Thyroid gland (tissue), 4 donors: ENCODE results near the gene NFATC2. TPM values are rescaled to one million over a fixed set of nuclear protein-coding genes. Genes with fewer than 3 reads are reported as not detected.

Source experiments
- DNase-seq, 2 donors: peaks; one replicate each; pipeline ENCODE4 v3.0.0-alpha.2; 2019
- H3K27ac ChIP-seq, 3 donors: fragments of 200-600 bp; sonication (generic); 1 replicate in 2 of 3; 2 replicates in 1 of 3; pipeline ENCODE4 v1.5.1; 2016 to 2019; ENCODE audit warnings: mild to moderate bottlenecking in 1 of 3, moderate library complexity in 1 of 3
- H3K27me3 ChIP-seq: fragments of 200-600 bp; sonication (generic); one replicate; pipeline ENCODE4 v1.5.1; 2019
- H3K36me3 ChIP-seq, 2 donors: fragments of 200-600 bp; sonication (generic); one replicate each; pipeline ENCODE4 v1.5.1; 2016 to 2019
- H3K4me1 ChIP-seq, 2 donors: fragments of 200-600 bp; sonication (generic); one replicate each; pipeline ENCODE4 v1.5.1; 2017 to 2019
- H3K4me3 ChIP-seq, 3 donors: fragments of 200-600 bp; sonication (generic); replicated peaks in 1 of 3; 1 replicate in 2 of 3; 2 replicates in 1 of 3; pipeline ENCODE4 v1.5.1; 2016; ENCODE audit warnings: mild to moderate bottlenecking in 1 of 3
- H3K9me3 ChIP-seq: fragments of 200-600 bp; sonication (generic); one replicate; pipeline ENCODE4 v1.5.1; 2017
- POLR2A ChIP-seq, 2 donors: fragments of 450-650 bp; IDR thresholded peaks; one replicate each; pipeline ENCODE4 v1.6.1; 2017; ENCODE audit warnings: antibody characterized with exemption in 2 of 2, mild to moderate bottlenecking in 2 of 2, moderate library complexity in 1 of 2
- WGBS, 2 donors: methylation state at CpG; one replicate each; pipeline ENCODE4 v1.1.5; 2017; 5-methylcytosine and 5-hydroxymethylcytosine counted together
- intact Hi-C: fragments of 100-400 bp; cut with DNase I; formaldehyde crosslinking; loops from one replicate; pipeline ENCODE4 v1.15.1; 2023
- total RNA-seq, 4 donors: library from RNA; depleted of rRNA; stranded (reverse); fragments of >200 nt; gene quantifications; one replicate each; pipeline ENCODE4 v1.2.3, GENCODE V29; 2016
- TF ChIP-seq, protein P1 (sequence below), 6 experiments: fragments of 200-600 bp in 3 of 6; fragments of 450-650 bp in 3 of 6; sonication (generic) in 3 of 6; IDR thresholded peaks; one replicate each; pipeline ENCODE4 v1.5.1; 2016 to 2019; ENCODE audit warnings: antibody characterized with exemption in 6 of 6, mild to moderate bottlenecking in 2 of 6, inconsistent platforms in 1 of 6, moderate library complexity in 1 of 6

NFATC2 gene
- total RNA-seq, 4 donors from 2014 or later, result 7.5 to 12.6 (median 8.5) TPM

DNA sequence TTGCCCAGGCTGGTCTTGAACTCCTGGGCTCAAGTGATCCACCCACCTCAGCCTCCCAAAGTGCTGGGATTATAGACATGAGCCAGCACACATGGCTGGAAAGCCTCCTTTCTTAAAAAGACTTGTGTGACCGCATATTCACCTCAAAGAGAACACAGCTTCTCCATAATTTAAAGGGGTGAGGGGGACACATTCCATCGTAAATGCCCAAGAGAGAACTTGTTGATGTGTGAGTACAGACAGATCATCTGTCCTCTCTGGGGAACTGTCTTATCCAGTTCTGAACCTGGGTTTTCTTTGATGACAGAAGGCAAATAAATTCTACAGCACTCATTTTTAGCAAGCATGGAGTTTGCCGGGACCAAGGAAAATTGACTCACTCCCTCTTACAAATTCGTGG, 47.2 kb downstream of the NFATC2 start:
- H3K27me3 ChIP-seq, result no peaks in the 10 kb centered on the region
- intact Hi-C loops, result no loop called here
- 87 to 89% methylated on average over 4 of the region's 4 CpGs for WGBS, 2 donors
- no peak for TF ChIP-seq POLR2A (IDR thresholded peaks at IDR 0.05)
- TF ChIP-seq, protein P1, sequence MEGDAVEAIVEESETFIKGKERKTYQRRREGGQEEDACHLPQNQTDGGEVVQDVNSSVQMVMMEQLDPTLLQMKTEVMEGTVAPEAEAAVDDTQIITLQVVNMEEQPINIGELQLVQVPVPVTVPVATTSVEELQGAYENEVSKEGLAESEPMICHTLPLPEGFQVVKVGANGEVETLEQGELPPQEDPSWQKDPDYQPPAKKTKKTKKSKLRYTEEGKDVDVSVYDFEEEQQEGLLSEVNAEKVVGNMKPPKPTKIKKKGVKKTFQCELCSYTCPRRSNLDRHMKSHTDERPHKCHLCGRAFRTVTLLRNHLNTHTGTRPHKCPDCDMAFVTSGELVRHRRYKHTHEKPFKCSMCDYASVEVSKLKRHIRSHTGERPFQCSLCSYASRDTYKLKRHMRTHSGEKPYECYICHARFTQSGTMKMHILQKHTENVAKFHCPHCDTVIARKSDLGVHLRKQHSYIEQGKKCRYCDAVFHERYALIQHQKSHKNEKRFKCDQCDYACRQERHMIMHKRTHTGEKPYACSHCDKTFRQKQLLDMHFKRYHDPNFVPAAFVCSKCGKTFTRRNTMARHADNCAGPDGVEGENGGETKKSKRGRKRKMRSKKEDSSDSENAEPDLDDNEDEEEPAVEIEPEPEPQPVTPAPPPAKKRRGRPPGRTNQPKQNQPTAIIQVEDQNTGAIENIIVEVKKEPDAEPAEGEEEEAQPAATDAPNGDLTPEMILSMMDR (IDR thresholded peaks at IDR 0.05), result no peak
- H3K36me3 ChIP-seq, result no peaks in the 10 kb centered on the region
- no peak for DNase-seq
- H3K27ac ChIP-seq, result no peak overlapping the region
- H3K4me3 ChIP-seq, result no peak overlapping the region
- peaks cover 0 to 27% of the 10 kb centered on the region in 2 donors for H3K4me1 ChIP-seq
- no peaks in the 10 kb centered on the region for H3K9me3 ChIP-seq

DNA sequence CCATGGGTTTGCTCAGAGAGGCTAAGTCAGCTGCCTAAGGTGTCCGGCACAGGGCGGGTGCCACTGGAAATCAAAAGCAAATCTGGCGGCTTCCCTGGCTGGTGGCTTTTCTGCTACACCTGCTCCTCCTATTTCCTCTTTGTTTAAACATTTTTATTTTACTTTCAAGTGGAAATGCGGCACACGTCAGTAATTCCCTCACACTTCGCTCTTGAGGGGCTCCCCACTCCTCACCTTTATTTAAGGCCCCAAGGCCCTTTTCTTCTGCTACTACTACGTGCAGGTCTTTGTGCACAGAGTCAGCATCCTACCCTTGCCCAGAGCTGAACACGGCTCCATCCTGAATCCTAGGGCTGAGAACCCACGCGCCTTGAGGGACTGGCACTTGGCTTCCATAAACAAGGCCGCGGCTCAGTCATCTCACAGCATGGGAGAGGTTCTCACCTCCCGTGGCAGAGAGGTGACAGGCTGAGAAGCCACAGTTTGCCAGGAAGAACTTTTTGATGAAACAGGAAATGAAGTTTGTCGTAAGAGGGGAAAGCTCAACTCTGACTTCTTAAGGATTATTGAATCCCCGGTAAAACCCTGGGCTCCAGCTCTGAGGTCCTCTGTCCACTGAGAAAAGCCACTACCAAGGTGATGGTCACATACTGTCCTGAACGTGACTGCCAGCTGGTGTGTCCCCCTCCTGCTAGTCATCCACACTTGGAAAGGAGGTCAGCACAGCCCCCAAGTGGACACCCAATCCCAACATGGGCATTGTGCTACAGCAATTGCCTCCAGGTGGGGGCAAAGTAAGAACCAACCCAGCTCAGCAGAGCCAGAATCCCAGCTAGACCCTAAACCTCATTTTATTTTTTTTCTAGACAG, 48.0 kb downstream of the NFATC2 start:
- intact Hi-C loops, result no loop called here
- DNase-seq, result no peak
- no peaks in the 10 kb centered on the region for H3K9me3 ChIP-seq
- no peak overlapping the region for H3K27ac ChIP-seq
- 84 to 87% methylated on average over 16 of the region's 16 CpGs for WGBS, 2 donors
- H3K36me3 ChIP-seq, result no peaks in the 10 kb centered on the region
- H3K4me3 ChIP-seq, result no peak overlapping the region
- peaks cover 0 to 27% of the 10 kb centered on the region in 2 donors for H3K4me1 ChIP-seq
- H3K27me3 ChIP-seq, result no peaks in the 10 kb centered on the region
- TF ChIP-seq POLR2A (IDR thresholded peaks at IDR 0.05), result no peak
- TF ChIP-seq, protein P1 (IDR thresholded peaks at IDR 0.05), result no peak

DNA sequence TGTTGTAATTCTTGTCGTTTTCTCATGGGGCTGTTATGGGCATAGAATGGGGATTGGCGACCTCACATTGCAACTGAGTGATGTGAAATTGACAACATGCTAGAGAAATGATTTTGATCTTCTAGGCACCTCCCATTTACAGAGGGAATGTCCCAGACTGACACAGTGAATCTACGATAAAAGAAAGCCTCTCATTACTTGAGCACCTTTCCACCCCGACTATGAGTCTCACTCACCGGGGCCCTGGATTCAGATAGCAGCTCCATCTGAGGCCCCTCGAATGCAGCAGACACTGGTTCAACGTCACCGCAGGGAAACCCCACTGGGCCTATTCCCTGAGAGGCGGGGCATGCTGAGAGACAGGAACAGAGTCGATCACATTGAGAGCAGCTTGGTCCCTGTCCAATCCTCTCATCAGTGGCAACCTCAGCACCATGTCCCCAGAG, 49.1 kb downstream of the NFATC2 start:
- Histone ChIP-seq H3K36me3 (no peaks in the 10 kb centered on the region), H3K4me1 (peaks cover 0 to 27% of the 10 kb centered on the region in 2 donors), H3K27ac (no peak overlapping the region), H3K9me3 (no peaks in the 10 kb centered on the region), H3K27me3 (no peaks in the 10 kb centered on the region), H3K4me3 (no peak overlapping the region)
- no peak for DNase-seq
- 75 to 87% methylated on average over 10 of the region's 10 CpGs for WGBS, 2 donors
- intact Hi-C loops, result no loop called here
- TF ChIP-seq, protein P1 (IDR thresholded peaks at IDR 0.05), result no peak
- TF ChIP-seq POLR2A (IDR thresholded peaks at IDR 0.05), result no peak

DNA sequence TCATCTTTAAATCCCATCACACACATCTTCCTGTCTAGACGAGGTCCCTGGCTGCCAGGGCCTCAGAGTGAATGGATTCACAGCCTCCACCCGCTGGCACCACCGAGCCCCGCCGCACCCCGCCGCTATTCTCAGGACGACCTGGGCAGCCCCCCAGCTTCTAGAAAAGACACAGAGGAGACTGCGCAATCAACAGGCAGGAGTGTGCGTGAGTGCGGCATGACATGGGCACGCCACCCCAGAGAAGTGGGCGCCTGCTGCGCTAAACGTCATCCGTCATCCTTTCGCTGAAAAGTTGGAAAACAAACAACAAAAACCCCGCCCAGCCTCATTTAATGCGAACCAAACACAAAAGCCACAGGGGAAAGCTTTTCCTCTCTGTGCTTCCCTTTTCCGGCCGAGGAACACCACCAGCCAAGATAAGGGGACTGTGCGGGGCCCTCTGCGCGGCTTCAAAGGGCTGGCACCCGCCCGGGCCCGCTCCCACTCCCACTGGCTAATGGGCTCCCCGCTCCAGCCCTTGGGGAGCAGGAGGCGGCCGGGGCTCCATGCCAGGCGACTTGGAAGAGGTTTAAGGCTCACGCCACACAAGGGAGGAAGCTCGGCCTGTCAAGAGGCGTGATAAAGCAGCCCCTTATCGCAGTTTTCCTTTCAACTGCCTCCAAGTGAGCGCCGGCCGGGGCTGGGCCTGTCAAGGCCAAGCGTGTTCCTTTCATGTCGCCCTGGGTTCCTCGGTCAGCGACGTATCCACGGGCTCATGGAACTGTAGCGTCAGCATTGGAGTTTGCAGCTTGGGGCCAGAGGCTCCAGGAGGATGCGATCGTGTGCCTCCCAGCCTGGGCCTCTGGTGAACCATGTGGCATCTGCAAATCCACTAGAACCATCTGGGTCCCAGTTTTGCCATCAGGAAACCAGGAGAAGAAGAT, 50.1 kb downstream of the NFATC2 start:
- H3K36me3 ChIP-seq, result no peaks in the 10 kb centered on the region

More for the DNA sequence above, 50.1 kb downstream of the NFATC2 start:
- peaks cover 0 to 22% of the 10 kb centered on the region in 2 donors for H3K4me1 ChIP-seq
- no peaks in the 10 kb centered on the region for H3K9me3 ChIP-seq
- TF ChIP-seq, protein P1 (IDR thresholded peaks at IDR 0.05), result no peak
- TF ChIP-seq POLR2A (IDR thresholded peaks at IDR 0.05), result no peak
- H3K27ac ChIP-seq, result peak overlapping the region in 2 of 3 donors; percentile 12 to 19
- no peak overlapping the region for H3K4me3 ChIP-seq
- intact Hi-C loops, result no loop called here
- WGBS, 2 donors, result 51 to 65% methylated on average over 40 to 41 of the region's 47 CpGs
- no peaks in the 10 kb centered on the region for H3K27me3 ChIP-seq
- no peak for DNase-seq
